ENCODE data around the gene EN1.

DNA sequence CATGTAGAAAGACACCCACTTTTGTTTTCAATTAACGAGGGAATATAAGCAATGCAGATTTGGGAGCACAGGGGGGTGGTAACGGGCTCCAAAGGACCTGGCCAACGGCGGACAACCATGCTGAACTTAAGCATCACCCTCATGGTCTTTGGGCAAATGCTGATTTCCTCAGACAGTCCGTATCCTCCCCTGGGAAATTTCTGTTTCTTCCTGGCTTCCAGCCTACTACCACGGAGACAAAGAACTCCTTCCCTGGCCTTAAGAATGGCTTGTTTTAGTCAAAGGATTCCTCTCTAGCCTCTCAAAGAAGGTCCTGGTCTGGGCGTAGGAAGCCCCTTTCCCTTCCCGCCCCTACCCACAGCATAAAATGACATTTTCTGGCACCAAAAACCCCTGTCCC is 34.3 kb downstream of the EN1 start:
- TF ChIP-seq EZH2phosphoT487 (IDR thresholded peaks at IDR 0.05; ENCODE audit: borderline replicate concordance) (no peak), CTCF (conservative IDR thresholded peaks at IDR 0.05; ENCODE audit: low read length) (no peak)

All from Loucy (cell line).